ENCODE measurements around the gene EPHX1.
"Not testable (repeated sequence)": the region's sequence is repeated elsewhere in the genome, so short reads cannot be mapped to it uniquely, and the experiment has no call there.

The EPHX1 gene

DNA sequence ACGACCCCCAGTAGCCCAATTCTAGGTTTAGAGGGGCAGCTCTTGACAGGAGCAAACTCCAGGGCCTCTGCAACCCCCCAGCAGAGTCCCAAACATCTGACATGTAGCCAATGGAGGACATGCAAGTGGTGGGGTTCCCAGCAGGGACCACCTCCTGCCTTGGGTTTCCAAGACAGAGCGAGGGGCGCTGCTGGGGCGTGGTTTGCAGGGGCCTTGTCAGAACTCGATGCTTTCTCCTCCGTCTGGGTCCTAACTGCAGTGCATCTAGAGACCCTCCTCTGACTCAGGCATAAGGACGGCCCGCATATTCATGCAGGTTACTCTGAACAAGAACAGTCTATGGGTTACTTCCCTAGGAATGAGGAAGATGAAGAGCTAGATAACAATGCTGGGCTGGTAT lies 17.2 kb downstream of the EPHX1 start:
- DNase-seq (ENCODE audit: extremely low read depth, low read depth) = no peak
- TF ChIP-seq, protein P1, sequence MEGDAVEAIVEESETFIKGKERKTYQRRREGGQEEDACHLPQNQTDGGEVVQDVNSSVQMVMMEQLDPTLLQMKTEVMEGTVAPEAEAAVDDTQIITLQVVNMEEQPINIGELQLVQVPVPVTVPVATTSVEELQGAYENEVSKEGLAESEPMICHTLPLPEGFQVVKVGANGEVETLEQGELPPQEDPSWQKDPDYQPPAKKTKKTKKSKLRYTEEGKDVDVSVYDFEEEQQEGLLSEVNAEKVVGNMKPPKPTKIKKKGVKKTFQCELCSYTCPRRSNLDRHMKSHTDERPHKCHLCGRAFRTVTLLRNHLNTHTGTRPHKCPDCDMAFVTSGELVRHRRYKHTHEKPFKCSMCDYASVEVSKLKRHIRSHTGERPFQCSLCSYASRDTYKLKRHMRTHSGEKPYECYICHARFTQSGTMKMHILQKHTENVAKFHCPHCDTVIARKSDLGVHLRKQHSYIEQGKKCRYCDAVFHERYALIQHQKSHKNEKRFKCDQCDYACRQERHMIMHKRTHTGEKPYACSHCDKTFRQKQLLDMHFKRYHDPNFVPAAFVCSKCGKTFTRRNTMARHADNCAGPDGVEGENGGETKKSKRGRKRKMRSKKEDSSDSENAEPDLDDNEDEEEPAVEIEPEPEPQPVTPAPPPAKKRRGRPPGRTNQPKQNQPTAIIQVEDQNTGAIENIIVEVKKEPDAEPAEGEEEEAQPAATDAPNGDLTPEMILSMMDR (IDR thresholded peaks at IDR 0.05; ENCODE audit: low read depth, low read length, missing control alignments) = no peak
- no peak overlapping the region for H3K4me3 ChIP-seq (replicated peaks; ENCODE audit: low read depth, low read length)

DNA sequence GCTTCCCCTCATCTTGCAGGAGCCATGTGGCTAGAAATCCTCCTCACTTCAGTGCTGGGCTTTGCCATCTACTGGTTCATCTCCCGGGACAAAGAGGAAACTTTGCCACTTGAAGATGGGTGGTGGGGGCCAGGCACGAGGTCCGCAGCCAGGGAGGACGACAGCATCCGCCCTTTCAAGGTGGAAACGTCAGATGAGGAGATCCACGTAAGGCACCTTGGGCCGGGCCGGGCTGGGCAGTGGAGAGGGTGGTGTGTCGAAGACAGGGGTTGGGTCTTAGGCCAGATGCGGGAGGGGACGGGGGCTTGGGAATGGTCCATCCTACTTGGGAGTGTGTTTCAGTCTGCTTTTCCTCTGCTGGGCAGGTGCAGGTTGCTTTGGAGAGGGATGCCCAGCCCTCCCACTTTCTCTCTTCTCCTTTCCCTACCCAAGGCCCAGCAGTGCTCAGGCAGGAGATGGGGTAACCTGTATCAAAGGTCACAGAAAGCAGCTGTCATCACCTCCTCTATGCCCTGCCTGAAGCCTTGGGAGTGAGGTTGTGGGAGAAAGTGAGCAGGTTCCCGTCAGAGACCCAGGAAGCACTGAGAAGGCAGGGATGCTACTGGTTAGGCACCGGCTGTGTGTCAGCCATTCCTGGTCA lies 18.9 kb downstream of the EPHX1 start:
- no peak for DNase-seq (ENCODE audit: extremely low read depth, low read depth)
- TF ChIP-seq, protein P1 (IDR thresholded peaks at IDR 0.05; ENCODE audit: low read depth, low read length, missing control alignments) = no peak
- H3K4me3 ChIP-seq (replicated peaks; ENCODE audit: low read depth, low read length) = no peak overlapping the region

DNA sequence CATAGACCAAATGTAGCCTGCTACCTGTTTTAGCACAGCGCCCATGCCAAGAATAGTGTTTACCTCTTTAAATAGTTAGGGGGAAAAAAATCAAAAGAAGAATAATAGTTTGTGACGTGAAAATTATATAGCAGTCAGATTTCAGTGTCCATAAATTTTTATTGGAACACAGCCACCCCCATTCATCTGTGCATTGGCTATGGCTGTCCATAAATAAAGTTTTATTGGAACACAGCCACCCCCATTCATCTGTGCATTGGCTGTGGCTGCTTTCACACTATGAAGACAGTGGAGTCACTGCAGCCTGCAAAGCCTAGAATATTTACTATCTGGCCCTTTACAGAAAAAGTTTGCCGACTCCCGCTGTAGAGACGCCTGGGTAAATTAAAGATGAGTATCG lies 20.9 kb downstream of the EPHX1 start:
- TF ChIP-seq, protein P1 (IDR thresholded peaks at IDR 0.05; ENCODE audit: low read depth, low read length, missing control alignments) = no peak
- no peak for DNase-seq (ENCODE audit: extremely low read depth, low read depth)
- no peak overlapping the region for H3K4me3 ChIP-seq (replicated peaks; ENCODE audit: low read depth, low read length)

DNA sequence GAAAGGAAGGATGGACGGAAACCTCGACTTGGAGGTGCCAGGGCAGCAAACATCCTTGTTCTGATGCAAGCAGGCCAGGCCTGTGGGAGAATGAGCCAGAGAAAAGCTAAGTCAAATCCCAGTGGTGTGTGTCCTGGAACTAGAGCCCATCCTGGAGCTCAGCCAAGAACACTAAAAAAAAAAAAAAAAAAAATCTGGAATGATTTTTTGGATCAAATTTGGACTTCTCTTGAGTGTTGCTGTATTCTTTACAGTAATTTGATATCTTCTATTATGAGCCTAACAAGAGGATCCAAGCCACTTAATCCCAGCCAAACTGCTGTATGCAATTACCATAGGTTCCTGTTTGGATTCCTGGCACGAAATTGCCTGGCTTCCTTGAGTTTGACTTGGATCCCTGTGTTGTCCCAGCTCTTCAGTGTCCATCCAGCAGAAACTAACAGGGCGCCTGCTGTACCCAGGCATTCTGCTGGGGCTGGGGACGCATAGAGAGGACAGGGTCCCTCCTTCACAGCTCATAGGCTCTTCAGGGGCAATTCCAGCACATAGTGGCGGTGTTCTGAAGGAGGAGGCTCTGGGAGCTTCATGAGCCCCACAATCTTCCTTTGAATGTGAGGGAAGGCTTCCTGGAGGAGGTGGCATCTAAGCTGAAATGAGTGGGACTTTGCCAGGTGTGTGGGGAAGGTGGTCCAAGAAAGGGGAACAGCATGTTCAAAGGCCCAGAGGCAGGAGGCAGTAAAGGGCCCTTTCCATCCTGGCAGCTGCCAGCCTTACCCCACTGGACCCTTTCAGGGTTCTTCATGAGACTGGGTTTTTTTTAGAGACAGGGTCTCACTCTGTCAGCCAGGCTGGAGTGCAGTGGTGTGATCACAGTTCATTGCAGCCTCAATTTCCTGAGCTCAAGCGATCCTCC lies 24.7 kb downstream of the EPHX1 start:
- DNase-seq (ENCODE audit: extremely low read depth, low read depth) = peak; percentile 82
- TF ChIP-seq, protein P1 (IDR thresholded peaks at IDR 0.05; ENCODE audit: low read depth, low read length, missing control alignments) = no peak
- H3K4me3 ChIP-seq (replicated peaks; ENCODE audit: low read depth, low read length) = no peak overlapping the region

DNA sequence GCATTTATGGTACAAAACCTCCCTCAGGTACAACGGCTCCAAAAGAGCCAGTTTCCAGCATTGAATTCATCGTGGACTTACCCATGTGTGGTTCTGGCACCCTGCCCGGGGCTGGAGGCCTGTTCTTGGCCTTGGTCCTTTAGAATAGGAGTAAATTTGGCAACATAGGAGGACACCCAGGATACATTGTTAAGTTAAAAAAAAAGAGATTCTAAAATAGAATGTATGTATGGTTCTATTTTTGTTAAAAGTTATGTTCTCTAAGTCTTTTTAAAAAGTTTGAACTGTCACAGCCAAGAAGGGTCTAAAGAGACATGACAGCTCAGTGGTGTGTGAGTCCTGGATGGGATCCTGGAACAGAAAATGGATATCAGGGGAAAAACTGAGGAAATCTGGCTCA lies 25.9 kb downstream of the EPHX1 start:
- no peak overlapping the region for H3K4me3 ChIP-seq (replicated peaks; ENCODE audit: low read depth, low read length)
- TF ChIP-seq, protein P1 (IDR thresholded peaks at IDR 0.05; ENCODE audit: low read depth, low read length, missing control alignments) = no peak
- DNase-seq (ENCODE audit: extremely low read depth, low read depth) = no peak

DNA sequence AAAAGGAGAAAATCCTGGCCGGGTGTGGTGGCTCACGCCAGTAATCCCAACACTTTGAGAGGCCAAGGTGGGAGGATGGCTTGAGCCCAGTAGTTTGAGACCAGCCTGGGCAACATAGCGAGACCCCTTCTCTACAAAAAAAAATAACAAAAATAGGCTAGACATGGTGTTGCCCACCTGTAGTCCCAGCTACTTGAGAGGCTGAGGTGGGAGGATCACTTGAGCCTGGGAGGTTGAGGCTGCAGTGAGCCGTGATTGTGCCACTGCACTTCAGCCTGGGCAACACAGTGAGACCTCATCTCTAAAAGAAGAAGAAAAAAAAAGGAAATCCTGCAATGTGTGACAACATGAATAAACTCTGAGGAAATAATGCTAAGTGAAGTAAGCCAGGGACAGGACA lies 26.4 kb downstream of the EPHX1 start:
- not testable (repeated sequence) for H3K4me3 ChIP-seq (replicated peaks; ENCODE audit: low read depth, low read length); DNase-seq (ENCODE audit: extremely low read depth, low read depth)

DNA sequence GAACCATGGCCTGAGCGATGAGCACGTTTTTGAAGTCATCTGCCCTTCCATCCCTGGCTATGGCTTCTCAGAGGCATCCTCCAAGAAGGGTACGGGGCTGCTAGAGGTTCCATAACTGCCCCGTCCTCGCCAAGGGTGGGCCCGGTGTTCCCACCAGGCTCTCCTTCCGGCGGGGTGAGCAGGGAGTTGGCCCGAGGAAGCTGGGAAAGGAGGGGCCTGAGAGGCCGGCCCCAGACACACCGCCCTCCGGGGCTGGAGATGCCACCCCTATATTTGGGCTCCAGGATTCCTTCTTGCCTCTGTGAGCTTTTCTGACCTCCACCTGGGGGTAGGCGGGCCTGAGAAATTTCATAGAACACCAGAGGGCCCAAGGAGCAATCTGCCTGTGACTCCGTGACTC lies 28.9 kb downstream of the EPHX1 start:
- no peak for DNase-seq (ENCODE audit: extremely low read depth, low read depth)
- no peak overlapping the region for H3K4me3 ChIP-seq (replicated peaks; ENCODE audit: low read depth, low read length)
- TF ChIP-seq, protein P1 (IDR thresholded peaks at IDR 0.05; ENCODE audit: low read depth, low read length, missing control alignments) = no peak

Data from HFF-Myc (cell line).